GM21786 (cell line): Measurements from ENCODE around the gene ZNF438.

Source experiments
- ATAC-seq: cut with Tn5 transposase; IDR thresholded peaks from one replicate; pipeline ENCODE4 v1.9.1; 2021; ENCODE audit not compliant: unreplicated experiment

ZNF438 gene

DNA sequence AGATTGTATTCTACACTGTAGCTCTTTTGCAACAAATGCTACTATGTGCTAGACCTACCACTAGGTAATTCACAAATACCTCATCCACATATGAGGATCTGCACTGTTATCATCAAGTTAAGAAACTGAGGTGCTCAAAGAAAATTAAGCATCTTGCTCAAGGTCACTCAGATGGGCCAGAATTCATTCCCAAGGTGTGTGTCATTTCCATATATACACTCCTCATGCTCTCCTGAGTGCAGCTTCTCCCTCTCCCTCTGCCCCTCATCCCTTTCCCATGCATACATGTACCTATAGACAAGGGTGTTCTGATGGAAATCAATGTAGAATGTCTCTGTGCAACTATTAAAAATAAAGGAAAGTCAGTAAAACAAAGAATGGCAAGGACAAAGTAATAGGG is 146.2 kb downstream of the ZNF438 start:
- ATAC-seq, result no peak

DNA sequence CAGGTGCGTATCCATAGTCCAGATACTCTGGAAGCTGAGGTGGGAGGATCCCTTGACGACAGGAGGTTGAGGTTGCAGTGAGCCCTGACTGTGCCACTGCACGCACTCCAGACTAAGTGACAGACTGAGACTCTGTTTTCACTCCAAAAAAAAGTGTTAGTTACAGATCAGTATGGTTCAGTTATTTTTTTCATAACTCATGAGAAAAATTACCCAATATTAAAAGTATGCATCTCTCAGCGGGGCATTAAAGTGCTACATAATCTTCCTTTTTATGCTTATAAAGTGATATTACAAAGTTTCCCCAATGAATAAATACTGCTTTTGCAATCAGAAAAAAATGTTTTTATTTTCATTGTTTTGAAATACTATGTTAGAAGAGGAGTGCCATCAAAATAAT is 147.9 kb downstream of the ZNF438 start:
- no peak for ATAC-seq

DNA sequence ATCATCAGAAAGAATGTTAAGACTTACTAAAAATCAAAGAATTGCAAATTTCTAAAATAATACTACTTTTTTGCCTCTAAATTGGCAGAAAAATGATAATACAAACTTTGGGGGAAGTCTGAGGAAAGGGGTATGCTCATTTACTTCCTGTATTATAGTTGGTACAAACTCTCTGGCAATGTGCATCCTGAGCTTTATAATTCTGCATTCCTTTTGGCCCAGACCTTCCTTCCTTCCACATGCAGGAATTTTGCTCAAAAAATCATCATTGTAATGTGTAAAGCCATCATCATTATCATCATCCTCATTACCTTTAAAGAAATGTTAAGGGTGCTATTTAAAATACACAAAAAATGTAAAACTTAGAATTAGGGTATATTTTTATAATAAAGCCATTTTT is 148.5 kb downstream of the ZNF438 start:
- no peak for ATAC-seq

DNA sequence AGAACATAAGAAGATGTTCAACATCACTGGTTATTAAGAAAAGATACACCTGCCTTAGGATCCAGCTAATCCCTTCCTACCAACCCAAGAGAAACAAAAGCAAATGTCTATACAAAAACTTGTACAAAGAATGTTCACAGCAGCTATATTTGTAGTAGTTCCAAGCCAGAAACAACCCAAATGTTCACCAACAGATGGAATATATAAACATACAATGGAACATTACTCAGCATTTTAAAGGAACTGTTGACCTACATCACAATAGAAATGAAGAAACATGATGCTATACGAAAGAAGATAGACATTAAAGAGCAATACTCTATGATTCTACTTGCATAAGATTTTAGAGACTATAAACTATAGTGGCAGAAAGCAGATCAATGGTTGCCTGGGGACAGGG is 149.4 kb downstream of the ZNF438 start:
- ATAC-seq, result no peak

DNA sequence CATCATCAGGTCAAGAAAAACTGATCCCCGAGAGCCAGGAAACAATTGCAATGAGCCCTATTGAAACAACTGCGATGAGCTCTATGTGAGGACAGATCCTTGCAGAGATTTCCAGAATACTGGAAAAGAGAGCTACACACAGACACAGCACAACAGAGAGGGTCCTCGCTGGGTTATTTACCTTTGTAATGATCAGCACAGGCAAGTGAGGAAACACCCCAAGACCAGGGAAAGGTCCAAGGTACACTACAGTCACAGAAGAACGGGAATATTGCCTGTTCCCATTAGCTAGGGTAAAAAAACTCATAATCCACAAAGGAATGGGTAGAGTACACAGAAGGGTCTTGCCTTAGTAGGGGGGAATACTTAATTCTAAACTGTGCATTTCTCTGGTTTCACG is 152.7 kb downstream of the ZNF438 start:
- ATAC-seq, result no peak

DNA sequence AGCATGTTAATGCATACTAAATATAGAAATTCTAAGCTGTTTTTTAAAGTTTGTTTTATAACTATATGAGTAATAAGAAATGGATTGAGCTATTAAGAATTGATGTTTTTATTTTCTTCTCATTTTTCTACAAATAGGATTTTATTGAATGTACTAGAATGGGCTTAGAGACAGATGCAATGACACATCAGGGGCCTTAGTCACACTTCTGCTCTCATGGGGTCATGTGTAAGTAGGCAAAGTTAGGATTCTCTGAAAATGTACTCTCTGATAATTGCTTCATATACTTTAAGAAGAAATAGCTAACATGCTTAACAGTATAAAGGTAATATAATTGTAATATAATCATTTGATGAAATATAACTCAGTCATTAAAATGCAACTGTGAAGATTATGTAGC is 154.6 kb downstream of the ZNF438 start:
- no peak for ATAC-seq

DNA sequence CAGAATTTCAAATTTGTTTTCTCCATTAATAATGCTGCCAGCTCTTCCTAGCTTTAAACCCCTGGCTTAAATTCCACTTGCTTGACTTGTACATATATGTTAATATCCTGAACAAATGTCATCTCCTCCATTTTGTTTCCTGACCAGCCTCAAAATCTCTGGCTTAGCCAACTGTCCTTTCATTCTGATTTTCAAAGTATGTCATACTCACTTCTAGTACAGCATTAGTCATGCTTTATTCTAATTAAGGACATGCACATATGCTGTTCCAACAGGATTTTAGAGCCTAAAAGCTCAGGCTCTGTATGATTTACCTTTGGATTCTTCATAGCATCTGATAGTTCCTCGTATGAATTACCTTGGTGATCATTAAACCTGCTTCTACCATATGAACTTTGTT is 158.3 kb downstream of the ZNF438 start:
- ATAC-seq, result no peak

DNA sequence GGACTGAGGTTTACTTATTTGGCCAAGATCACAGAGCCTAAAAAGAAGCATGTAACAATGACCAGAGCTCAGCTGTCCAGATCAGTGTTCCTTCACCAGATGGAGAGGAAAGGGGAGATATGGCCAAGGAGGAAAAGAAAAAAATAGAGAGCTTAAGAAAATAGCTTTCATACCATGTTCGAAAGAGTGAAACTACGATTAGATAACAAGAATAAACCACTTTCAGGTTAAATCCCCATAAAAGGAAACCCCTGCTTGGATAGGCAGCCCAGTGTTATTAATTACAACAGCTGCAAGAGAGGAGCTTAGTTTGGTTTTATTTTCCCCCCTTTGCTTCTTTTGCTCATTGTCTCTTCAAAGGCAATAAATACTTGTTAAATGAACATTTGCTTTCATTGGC is 160.8 kb downstream of the ZNF438 start:
- ATAC-seq, result no peak

DNA sequence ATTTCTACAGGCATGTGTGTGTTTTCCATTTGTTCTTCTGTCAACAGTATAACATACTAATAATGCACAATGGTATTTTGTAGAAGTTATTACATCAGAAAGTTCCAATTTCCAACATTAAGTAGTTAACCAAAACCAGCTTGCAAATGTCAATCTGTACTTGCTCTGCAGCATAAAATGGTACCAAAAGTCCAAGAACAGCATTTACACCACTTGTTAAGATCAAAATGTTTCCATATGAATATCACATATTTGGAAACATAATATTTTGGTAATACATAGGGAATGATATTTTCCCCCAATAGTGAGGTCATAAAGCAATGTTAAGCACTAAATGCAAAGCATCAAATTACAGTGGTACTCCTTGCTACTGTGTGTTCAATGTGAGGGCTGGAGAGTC is 162.1 kb downstream of the ZNF438 start:
- no peak for ATAC-seq

DNA sequence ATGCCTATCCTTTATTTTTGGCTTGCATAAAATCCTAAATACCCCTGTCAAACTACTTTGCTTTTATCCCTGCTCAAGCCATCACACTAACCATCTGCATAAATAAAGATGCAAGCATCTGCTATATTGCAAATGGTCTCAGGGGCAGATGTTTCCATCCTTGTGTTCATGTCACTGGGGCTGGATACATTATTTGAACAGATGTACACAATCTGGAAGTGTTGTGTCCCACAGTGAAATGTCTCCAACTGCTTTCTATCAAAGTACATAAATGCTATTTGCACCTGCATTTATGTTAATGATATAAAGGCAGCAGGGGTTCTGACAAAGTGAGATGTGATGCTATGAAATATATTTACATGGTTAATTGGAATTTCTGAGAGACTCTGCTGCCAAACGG is 163.1 kb downstream of the ZNF438 start:
- ATAC-seq, result no peak

DNA sequence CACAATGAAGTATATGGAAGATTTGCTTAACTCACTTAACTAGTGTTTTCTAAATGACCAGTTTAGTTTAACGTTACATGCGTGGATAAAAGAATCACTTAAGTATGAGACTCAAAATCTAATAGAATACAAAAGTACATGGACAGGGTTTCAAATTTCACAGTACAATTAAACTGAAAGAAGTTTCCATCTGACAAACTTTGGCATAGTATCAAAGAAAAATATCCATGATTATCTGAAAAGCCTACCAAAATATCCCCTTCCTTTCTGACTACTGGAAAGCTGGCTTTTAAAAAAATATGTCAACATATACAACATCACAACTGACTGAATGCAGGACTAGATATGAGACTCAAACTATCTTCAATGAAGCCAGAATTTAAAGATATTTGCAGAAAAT is 164.8 kb downstream of the ZNF438 start:
- no peak for ATAC-seq

DNA sequence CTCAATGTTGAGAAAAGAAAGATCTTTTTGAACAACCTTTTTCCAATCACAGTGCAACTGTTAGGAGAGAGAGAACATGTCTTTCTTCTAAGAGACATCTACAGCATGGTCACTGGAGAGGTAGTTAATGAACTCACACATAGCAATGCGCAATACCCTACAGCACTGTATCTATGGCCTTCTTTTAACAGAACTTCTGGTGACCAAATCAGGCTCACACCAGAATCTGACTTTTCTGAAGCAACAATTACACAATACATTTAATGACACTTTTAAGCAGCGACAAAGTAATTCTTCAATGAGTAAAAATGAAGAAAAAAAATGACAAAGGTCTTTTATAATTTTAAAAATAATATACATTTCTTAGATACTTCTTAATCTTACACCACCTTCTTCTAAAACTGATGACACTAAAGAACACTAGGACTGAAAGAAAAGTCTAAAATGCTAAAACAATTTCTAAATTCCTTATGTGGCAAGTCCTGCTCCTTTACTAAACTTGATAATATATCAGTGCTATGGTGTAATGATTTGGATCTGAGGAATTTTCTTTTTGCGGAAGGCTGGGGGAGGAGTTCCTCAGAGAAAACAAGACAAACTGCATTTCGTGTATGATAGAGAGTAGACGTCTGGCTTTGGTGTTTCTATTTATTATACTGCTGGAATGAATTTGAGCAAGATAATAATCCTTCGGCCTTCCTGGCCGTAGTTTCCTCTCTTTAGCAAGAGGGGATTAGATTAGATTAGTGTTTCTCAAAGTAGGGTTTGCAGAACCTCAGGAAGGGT is 166.3 kb downstream of the ZNF438 start:
- no peak for ATAC-seq

DNA sequence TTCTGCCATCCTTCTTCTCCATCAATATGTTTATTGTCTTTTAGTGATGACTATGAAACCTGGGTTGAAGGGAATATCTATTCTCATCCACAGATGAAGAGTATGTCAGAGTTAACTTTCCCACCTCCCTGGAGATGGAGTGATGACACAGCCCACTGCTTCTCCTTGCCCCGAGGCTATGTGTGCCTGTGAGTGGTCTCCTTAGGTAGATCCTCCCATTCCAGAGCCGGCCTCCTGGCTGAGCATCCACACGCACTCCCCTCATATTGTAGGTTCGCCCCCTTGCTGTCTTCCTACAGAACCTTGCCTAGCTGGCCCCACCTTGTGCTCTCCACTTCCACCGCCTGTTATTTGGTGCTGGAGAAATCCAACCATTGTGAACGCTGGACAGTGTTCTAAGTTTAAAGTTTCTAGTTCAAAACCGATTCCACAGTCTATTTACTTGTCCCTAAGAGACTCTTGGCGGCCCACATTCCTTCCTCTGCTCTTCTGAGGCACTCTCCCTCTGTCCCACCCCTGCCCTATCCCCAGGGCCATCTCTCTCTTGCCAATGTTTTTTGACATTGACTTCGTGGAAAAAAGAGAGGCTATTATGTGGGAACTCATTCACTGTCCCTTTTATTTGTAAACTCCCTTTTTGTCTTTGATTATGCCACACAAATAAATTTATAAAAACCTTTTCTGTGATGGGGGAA is 168.0 kb downstream of the ZNF438 start:
- ATAC-seq, result no peak

DNA sequence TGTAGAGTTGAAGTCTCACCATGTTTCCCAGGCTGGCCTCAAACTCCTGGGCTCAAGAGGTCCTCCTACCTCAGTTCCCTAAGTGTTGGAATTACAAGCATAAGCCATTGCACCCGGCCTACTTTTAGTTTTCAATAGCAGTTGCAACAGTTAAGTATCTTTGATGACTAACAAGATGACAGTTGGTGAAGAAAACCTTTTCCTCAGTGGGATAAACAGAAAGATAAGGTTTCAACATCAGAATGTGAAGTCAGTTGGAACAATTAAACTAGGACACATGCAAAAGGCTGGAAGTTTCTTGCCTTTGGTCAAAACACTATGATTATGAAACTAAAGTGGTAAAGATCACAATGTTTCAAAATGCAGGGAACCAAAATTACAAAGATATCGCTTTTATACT is 169.2 kb downstream of the ZNF438 start:
- no peak for ATAC-seq

DNA sequence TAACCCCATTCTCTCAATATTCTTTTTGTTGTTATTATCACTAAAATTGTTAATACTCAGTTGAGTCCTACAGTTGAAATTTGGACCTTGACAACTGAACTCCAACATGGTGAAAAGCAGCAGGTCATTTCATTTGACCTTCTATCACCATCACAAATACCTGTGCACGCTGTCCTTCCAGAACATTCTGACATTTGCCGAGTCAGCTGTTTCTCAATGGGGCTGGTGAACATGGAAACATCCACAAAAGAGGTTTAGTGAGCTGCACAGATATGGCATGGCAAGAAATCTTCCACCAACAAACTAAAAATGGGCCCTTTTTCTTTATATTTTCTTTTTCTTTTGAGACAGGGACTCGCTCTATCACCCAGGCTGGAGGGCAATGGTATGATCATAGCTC is 169.7 kb downstream of the ZNF438 start:
- ATAC-seq, result no peak

DNA sequence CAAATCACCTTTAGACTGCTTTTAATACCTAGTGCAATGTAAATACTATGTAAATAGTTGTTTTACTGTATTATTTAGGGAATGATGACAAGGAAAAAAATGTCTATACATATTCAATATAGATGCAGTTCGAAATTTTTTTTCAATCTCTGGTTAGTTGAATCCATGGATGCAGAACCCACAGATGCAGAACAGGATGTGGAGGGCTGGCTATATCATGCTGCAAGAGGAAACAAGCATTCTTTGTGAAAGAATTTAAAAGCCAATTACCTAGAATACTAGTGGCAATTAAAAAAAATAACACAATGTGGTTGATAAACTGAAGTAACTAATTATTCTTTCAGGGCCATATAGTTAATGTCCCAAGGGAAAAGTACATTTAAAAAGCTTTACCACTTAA is 170.4 kb downstream of the ZNF438 start:
- ATAC-seq, result no peak

DNA sequence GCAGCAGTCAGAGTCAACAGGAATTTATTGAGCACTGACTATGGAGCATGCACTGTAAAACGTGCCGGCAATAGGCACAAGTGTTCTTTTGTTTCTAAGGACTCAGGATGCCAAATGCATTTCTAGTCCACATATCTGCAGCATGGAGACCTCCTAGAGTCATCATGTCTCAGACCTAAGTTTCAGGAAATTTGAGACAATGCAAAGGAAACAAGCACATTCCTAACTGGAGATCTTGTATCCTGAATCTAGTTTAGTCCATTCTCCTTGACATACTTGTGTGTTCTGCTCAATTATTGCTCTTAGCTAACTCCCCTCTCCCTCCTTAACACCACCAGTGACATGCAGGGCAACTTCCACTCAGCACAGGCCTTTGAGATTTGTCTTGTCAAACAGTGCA is 173.2 kb downstream of the ZNF438 start:
- ATAC-seq, result no peak

DNA sequence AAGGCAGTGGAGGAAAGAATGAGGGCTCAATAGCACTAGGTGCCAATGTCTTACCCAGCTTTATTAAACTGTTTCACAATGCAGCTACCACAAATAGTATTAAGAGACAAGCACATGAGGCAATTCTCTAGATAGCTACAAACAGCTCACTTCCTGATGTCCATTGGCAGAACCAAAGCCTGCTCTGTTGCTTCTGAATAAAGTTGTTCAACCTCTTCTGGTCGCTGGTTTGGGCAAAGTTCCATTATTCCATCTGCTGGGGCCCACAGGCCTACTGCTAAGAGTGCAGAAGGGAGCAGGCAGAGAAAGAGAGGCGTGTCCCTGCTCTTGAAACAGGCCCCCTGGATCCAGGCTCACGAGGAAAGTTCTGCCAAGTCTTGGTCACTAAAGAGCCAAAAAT is 173.9 kb downstream of the ZNF438 start:
- no peak for ATAC-seq

DNA sequence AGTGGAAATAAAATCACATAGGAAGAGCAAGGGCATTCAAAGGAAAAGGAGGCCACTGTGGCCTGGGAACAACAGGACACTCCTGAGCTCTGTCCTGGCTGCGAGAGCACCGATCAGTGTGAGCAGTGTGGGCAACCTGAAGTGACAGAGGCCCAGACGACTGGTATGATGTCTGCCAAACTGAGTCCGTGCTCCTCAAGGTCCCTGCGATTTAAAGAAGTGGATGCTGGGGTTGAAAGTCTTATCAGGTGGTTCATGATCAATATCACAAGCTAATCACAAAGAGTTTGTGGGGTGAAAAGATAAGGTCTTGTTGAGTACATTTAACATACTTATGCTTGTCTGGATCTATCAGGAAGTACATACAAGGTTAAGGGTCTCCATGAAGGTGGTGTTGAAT is 176.5 kb downstream of the ZNF438 start:
- no peak for ATAC-seq

DNA sequence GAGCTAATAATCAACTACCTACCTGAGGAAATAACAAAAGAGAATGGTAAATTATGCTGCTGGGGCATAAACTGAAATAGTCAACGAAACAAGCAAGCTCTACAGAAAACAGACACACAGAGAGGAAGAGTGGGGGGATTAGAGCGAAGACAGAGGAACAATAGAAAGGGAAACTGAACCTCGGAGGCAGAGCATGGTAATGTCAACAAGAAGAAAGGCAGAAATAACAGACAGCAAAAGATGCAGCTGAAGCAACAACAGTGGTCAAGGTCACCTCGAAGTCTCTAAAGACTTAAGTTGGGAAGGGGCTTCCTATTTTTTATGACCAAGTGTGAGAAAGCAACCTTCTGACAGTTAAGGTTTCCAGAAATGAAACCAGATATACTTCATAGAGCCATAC is 177.0 kb downstream of the ZNF438 start:
- ATAC-seq, result no peak

DNA sequence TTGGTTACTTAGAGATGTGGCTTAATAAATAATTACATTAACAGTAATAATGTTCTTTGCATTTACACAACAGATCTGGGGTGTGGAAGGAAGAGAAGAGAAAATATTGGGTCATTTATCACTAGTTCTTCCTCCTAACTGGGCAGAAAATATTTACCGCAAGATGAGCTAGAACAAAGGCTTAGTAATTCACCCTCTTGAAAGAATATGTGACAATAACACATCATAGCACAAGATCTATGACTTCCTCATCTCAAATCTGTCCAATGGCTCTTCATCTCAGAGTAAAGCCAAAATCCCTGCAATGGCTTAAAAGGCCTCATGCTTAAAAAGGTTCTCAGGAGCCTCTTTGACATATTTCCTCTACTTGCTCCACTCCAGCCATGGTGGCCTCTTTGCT is 178.6 kb downstream of the ZNF438 start:
- ATAC-seq, result no peak

DNA sequence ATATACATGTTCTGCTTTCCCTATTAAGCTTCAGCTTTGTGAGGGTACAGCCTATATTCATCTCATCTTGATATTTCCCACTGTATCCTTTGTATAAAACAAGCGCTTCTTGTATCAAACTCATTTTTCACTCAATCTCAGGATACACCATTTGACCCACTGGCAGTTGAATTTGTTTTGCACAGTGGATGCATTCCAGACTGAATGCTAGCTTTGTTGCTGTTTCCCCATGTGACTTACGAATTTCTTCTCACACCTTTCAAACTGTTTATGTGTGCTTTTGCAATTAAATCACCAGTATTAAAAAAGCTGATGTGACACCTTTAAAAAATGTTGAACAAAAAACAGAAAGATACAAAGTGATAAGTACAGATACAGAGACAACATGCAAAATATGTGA is 180.9 kb downstream of the ZNF438 start:
- ATAC-seq, result no peak
